GM12873 (cell line): Measurements from ENCODE around the gene TCF23.

Source experiments
- TF ChIP-seq, protein P1 (sequence below): IDR thresholded peaks from 2 replicates; pipeline ENCODE4 v1.5.1; 2012; ENCODE audit warnings: low read depth, mild to moderate bottlenecking, moderate library complexity, low read length, control low read depth; ENCODE audit not compliant: insufficient read depth; ENCODE audit errors: missing control alignments

Gene TCF23

DNA sequence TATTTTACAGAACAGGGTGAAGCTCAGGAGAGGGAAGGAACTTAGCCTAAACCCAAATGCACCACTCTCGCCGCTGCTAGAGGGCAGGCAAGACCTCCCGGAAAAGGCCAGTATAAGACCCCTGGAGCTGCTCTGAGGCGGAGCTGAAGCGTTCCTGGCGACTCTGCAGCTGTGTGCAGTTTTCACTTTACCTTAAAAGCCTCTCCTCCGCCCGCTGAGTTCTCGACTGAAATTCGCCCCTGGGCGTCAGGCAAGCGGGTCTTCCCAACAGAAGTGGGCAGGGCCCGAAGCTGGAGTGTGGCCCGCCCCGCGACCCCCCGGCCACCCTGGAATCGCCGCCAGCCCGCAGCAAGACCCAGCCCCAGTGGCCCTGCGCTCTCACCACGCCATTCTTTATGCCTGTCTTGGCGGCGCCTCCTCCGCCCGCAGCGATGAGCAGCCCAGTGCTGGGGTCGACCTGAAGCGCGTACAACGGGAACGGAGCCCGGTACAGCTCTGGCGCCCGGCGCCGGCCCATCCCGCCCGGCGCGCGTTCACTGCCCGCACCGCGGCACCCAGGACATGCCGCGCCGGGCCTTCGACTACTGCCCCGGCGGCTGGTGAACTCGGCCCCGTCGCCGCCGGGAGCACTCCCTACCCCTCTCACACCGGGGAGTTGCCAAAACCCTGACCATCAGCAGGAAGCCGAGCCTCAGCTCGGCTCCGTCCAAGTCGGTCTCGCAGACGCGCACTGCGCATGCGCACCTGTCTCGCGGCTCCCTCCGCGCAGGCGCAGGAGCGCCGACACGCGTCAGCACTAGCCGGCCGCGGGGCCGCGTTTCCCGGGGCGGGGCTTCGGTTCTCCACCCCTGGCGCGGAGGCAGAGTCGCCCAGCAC, 14.7 kb upstream of the TCF23 start, which contains the start of gene PREB:
Gene PREB, minus strand, starts transcription at position 732 of the 876 bp plus-strand sequence. Its CDS starts 215 bp downstream, at position 517.
- TF ChIP-seq, protein P1, sequence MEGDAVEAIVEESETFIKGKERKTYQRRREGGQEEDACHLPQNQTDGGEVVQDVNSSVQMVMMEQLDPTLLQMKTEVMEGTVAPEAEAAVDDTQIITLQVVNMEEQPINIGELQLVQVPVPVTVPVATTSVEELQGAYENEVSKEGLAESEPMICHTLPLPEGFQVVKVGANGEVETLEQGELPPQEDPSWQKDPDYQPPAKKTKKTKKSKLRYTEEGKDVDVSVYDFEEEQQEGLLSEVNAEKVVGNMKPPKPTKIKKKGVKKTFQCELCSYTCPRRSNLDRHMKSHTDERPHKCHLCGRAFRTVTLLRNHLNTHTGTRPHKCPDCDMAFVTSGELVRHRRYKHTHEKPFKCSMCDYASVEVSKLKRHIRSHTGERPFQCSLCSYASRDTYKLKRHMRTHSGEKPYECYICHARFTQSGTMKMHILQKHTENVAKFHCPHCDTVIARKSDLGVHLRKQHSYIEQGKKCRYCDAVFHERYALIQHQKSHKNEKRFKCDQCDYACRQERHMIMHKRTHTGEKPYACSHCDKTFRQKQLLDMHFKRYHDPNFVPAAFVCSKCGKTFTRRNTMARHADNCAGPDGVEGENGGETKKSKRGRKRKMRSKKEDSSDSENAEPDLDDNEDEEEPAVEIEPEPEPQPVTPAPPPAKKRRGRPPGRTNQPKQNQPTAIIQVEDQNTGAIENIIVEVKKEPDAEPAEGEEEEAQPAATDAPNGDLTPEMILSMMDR: peak; percentile 53

DNA sequence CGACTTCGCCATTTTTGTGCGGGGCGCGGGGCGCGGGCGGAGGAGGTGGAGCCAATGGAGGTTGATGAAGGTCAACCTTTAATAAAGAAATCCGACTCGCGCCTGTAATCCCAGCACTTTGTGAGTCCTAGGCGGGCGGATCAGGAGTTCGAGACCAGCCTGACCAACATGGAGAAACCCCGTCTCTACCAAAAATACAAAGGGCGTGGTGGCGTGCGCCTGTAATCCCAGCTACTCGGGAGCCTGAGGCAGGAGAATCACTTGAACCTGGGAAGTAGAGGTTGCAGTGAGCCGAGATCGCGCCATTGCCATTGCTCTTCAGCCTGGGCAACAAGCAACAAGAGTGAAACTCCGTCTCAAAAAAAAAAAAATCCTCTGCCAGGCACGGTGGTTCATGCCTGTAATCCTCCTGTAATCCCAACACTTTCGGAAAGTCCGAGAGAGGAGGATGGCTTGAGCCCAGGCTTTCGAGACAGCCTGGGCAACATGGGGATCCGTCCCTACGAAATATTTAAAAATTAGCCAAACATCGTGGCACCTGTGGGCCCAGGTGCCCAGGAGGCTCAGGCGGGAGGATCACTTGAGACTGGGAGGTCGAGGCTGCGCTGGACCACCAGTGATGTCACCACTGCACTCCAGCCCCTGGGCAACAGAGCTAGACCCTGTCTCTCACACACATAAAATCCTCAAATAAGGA, 13.9 kb upstream of the TCF23 start:
- TF ChIP-seq, protein P1: no peak

DNA sequence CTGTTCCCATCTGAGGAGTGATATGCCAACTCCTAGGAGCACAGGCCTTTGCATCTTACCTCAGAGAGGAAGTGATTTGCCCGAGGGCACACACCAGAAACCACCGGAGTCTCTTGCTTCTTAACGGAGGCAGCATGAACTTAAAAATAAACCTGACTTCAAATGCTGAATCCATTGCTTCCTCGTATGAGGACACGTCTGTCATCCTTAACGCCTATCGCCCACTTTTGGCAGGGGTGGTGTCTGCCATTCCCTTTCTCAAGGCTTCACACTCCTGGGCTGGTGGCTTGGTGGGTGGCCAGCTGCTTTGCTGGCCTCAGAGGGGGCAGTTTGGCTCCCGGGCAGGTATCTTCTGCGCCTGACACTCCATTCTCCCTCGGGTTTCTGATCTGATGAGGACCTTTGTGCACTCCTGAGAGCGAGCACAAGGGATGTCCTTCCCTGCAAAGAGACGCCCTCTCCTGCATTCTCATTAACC, 13.3 kb upstream of the TCF23 start:
- TF ChIP-seq, protein P1: no peak

DNA sequence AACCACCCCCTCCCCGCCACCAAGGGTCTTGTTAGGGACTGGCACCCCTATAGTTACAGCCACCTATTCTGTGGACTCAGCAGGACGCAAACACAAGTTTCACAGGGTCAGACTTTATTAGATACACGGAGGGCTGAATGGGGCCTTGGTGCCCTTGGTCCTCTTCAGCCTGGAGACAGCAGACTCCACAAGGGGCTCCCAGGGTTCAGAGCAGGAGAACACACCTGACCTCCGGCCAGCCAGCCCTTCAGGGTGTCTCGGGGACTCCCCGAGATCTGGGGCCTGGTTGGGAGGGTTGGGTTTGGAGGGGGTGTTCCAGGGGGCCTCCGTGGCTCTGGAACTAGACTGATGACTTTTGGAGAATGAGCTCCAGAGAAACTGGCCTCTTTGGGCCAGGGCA, 12.1 kb upstream of the TCF23 start:
- TF ChIP-seq, protein P1: no peak

DNA sequence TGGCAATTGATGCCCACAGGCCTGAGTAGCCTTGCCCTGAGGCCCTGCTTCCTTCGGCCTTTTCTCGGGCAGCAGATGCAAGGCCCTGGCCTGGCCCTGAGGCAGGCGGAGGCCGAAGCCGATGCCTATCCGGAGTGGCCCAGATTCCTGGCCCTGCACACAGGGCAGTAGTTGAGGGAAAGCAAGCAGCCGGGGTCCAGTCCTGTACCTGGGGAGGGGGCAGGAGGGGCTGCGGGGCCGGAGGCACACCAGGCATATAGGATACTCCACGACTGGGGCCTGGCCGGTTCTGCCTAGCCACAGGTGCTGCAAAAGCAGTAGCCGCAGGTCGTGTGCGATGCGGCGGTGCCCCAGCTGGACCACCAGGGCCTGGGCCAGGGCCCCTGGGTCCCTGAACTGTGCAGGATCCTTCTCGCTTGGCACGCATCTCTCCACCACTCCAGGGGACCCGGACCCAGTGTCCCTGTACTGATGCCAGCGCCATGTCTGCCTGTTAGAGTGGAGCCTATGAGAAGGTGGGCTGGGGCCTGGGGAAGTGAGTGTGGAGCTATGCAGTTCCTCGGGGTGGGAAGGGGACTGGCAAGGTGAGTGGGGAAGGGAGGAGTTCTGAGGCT, 11.4 kb upstream of the TCF23 start:
- TF ChIP-seq, protein P1: no peak

DNA sequence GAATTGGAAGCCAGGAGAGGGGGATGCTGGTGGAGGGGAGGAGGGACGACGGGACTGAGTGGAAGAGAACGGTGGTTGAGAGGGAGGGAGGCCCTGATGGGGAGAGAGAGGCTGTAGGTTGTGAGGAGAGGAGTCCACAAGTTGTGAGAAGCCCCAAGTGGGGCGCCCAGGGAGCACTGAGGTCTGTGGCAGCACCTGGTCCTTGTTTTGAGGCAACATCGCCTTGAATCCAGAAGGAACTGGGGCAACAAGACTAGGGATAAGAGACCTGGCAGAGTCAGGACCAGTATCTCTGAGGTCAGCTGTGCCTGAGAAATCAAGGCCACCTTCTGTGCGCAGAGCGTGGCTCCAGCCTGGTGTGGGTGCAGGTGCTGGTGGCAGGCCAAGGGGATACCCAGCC, 10.7 kb upstream of the TCF23 start:
- TF ChIP-seq, protein P1: no peak

DNA sequence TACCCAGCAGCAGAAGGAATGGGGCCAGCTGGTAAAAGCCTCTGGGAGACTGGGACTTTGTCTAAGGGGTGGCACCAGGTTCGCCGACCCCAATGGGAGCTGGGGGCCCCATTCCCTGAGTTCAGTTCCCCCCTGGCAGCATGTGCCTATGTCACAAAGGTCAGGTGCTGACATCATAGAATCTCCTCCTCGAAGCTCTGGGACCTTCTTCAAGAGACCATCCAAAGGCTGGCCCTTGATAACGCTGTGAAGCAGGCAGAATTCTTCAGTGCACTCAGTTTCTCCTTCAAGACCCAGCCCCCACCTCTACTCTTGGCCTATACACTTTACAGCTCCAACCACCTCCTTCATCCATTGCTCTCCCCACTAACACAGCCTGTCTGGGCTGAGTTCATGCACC, 9.5 kb upstream of the TCF23 start, which contains the start of gene PRR30:
Gene PRR30, minus strand, starts transcription at position 101 of the 400 bp plus-strand sequence. CDS start 1,081 bp downstream, outside the sequence.
- TF ChIP-seq, protein P1: no peak
